ENCODE measurements around the gene ENTPD6. TPM values are rescaled to one million over a fixed set of nuclear protein-coding genes. Genes with fewer than 3 reads are reported as not detected.
A peak's percentile ranks its signal among the peaks of the same experiment; 100 is the strongest.

ENTPD6 gene
- total and polyA plus RNA-seq, 2 of the 4 experiments (the other 2 are of a cell fraction) = 61.1 to 98.6 TPM

DNA sequence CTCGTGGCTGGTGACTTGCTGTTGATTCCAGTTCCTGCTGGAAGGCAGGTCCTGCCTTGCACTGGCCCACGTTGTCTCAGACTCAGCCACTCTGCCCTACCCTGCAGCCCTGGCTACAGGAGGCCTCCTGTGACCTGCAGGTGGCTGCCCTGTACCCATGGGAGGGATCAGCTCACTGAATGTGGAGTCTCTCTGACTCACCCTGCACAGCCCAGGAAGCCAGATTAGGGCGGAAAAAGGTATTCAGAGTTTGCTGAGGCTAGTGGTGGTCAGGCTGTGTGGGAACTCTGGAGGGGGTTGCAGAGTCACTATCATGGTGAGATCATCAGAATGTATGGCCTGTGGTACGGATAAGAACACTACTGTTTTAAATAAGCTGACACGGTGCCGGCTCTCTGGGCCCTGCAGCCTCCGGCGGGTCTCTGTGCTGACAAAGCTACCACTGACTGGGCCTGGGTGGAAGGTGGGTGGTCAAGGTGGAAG is 27.7 kb downstream of the ENTPD6 start:
- dilution Hi-C loops (cut with HindIII; ENCODE audit: low sequenced_read_pairs, unreplicated experiment) (no loop called here), in situ Hi-C loops (cut with MboI; ENCODE audit: low sequenced_read_pairs) (no loop called here), intact Hi-C loops (cut with micrococcal nuclease) (loop anchor here (2.0 kb wide), 1 partner anchor 26 kb away; the partner anchor contains the start of gene PYGB)
- Histone ChIP-seq H2AK5ac (ENCODE audit: low read depth, low read length) (peak overlapping the region; percentile 79), H3K4me1 (ENCODE audit: control insufficient read depth, insufficient read depth, low read length) (peaks cover 11% of the 10 kb centered on the region), H2AK9ac (replicated peaks; ENCODE audit: low read depth, low read length, poor library complexity) (peak overlapping the region; percentile 75), H3K4me3 (ENCODE audit: insufficient read depth, low read depth, low read length) (no peak overlapping the region), H3K18ac (ENCODE audit: low read depth, low read length) (no peak overlapping the region), H3K36me3 (ENCODE audit: control insufficient read depth, insufficient read depth, low read length) (peaks cover 15% of the 10 kb centered on the region), H4K91ac (ENCODE audit: insufficient read depth, low read depth, low read length) (peak overlapping the region; percentile 34), H3K27me3 (ENCODE audit: control insufficient read depth, insufficient read depth, low read length) (no peaks in the 10 kb centered on the region), H4K8ac (ENCODE audit: low read depth in 2 of 2, low read length in 2 of 2) (peak overlapping the region; percentile 10 to 50; a peak in 2 of 4 replicates), H4K5ac (ENCODE audit: low read depth, low read length) (no peak overlapping the region), H4K20me1 (ENCODE audit: insufficient read depth, low read length) (no peaks in the 10 kb centered on the region), H3K9me1 (ENCODE audit: insufficient read depth, low read length) (peaks cover 13% of the 10 kb centered on the region), H2AFZ (replicated peaks; ENCODE audit: low read length, poor library complexity) (peak overlapping the region; percentile 75), H3K23ac (ENCODE audit: low read depth, low read length) (peak overlapping the region; percentile 44), H2BK120ac (ENCODE audit: low read depth, low read length) (peak overlapping the region; percentile 83), H3K27ac (ENCODE audit: insufficient read depth, low read length) (peak overlapping the region; percentile 11; the same call in 1 of the 2 replicates), H2BK15ac (ENCODE audit: low read depth, low read length) (peak overlapping the region; percentile 9; the same call in 2 of the 3 replicates), H2BK20ac (ENCODE audit: low read depth, low read length) (peak overlapping the region; percentile 49; the same call in 1 of the 2 replicates), H3K4me2 (ENCODE audit: low read depth, low read length) (no peak overlapping the region), H3K79me1 (ENCODE audit: low read depth in 1 of 2, low read length in 2 of 2) (peaks cover 0 to 12% of the 10 kb centered on the region in 2 experiments; a peak in 2 of 4 replicates), H3K4ac (ENCODE audit: low read depth, low read length) (peak overlapping the region; percentile 77), H3K9ac (ENCODE audit: low read depth, low read length) (no peak overlapping the region), H3K9me3 (ENCODE audit: control insufficient read depth, insufficient read depth, low read length) (no peaks in the 10 kb centered on the region), H3K14ac (replicated peaks; ENCODE audit: low read depth, low read length) (peak overlapping the region; percentile 43), H3K56ac (ENCODE audit: extremely low read depth, insufficient read depth, low read length) (no peak overlapping the region), H2BK5ac (ENCODE audit: low read depth, low read length, poor library complexity, severe bottlenecking) (peak overlapping the region; percentile 31)
- DNase-seq (peak; percentile 97), ATAC-seq (ENCODE audit: low read depth) (peak; percentile 93)
- no TSS peak for BruUV-seq (replicated peaks)
- WGBS, 2 experiments (ENCODE audit: extremely low coverage in 2 of 2, insufficient read length in 1 of 2) = 17% methylated on average over 2 of the region's 8 CpGs; no CpG with 5 or more reads in 1 of the 2 experiments
- CTCF ChIA-PET = interaction anchor here (0.6 to 1.3 kb wide), 2 partner anchors 24 to 45 kb away, joined by 3 to 6 read pairs; no protein-coding TSS in a partner anchor
- TF ChIP-seq CEBPB (IDR thresholded peaks at IDR 0.05; ENCODE audit: low read depth, low read length) = no peak; the same call in 1 of the 2 replicates
- TF ChIP-seq RAD21 (IDR thresholded peaks at IDR 0.05; ENCODE audit: low read length) = peak; percentile 43
- TF ChIP-seq POLR2A (IDR thresholded peaks at IDR 0.05; ENCODE audit: low read depth, low read length) = 0 out of 2 replicates have a peak, but pooled peaks have one; percentile 28
- peak; percentile 37; the same call in 1 of the 2 replicates for TF ChIP-seq SMC3 (IDR thresholded peaks at IDR 0.05; ENCODE audit: low read depth, low read length)
- peak; percentile 83 for TF ChIP-seq NFE2L2 (IDR thresholded peaks at IDR 0.05; ENCODE audit: low read depth, low read length)
- TF ChIP-seq BHLHE40 (IDR thresholded peaks at IDR 0.05; ENCODE audit: low read depth, low read length) = peak; percentile 24; the same call in 1 of the 2 replicates
- TF ChIP-seq RCOR1 (IDR thresholded peaks at IDR 0.05; ENCODE audit: insufficient replicate concordance, low read length) = peak; percentile 87
- TF ChIP-seq, protein P1, sequence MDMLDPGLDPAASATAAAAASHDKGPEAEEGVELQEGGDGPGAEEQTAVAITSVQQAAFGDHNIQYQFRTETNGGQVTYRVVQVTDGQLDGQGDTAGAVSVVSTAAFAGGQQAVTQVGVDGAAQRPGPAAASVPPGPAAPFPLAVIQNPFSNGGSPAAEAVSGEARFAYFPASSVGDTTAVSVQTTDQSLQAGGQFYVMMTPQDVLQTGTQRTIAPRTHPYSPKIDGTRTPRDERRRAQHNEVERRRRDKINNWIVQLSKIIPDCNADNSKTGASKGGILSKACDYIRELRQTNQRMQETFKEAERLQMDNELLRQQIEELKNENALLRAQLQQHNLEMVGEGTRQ (IDR thresholded peaks at IDR 0.05; ENCODE audit: low read depth, low read length) = no peak
- peak; percentile 62; the same call in 1 of the 2 replicates for TF ChIP-seq MXI1 (IDR thresholded peaks at IDR 0.05; ENCODE audit: borderline replicate concordance, low read depth, low read length)
- TF ChIP-seq RFX5 (IDR thresholded peaks at IDR 0.05; ENCODE audit: low read depth, low read length) = no peak
- TF ChIP-seq, protein P2, sequence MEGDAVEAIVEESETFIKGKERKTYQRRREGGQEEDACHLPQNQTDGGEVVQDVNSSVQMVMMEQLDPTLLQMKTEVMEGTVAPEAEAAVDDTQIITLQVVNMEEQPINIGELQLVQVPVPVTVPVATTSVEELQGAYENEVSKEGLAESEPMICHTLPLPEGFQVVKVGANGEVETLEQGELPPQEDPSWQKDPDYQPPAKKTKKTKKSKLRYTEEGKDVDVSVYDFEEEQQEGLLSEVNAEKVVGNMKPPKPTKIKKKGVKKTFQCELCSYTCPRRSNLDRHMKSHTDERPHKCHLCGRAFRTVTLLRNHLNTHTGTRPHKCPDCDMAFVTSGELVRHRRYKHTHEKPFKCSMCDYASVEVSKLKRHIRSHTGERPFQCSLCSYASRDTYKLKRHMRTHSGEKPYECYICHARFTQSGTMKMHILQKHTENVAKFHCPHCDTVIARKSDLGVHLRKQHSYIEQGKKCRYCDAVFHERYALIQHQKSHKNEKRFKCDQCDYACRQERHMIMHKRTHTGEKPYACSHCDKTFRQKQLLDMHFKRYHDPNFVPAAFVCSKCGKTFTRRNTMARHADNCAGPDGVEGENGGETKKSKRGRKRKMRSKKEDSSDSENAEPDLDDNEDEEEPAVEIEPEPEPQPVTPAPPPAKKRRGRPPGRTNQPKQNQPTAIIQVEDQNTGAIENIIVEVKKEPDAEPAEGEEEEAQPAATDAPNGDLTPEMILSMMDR (conservative IDR thresholded peaks at IDR 0.05; ENCODE audit: low read depth, low read length) = peak; percentile 35; the same call in 1 of the 2 replicates
- TF ChIP-seq MAZ (IDR thresholded peaks at IDR 0.05; ENCODE audit: borderline replicate concordance, low read depth, low read length) = 0 out of 2 replicates have a peak, but pooled peaks have one; percentile 35
- TF ChIP-seq MAFK (IDR thresholded peaks at IDR 0.05; ENCODE audit: low read depth, low read length) = peak; percentile 67
- peak; percentile 79 for TF ChIP-seq FOS (IDR thresholded peaks at IDR 0.05; ENCODE audit: low read depth, low read length)
- no peak for TF ChIP-seq CHD1 (IDR thresholded peaks at IDR 0.05; ENCODE audit: low read depth, low read length)
- POLR2A ChIA-PET (ENCODE audit: unreplicated experiment) = interaction anchor here (0.6 kb wide), 3 partner anchors 10 to 34 kb away, joined by 4 to 11 read pairs (median 7); no protein-coding TSS in a partner anchor

All from IMR-90 (cell line).